KMS-11 (cell line): ENCODE measurements around the gene AK5.

ENCODE experiments used
- H2AFZ ChIP-seq: fragments of 200-600 bp; sonication (generic); 2 replicates; pipeline ENCODE4 v1.6.1; 2016; ENCODE audit warnings: antibody characterized with exemption, mixed run types, low read depth
- H3K27ac ChIP-seq: fragments of 200-600 bp; sonication (generic); 2 replicates; pipeline ENCODE4 v1.6.1; 2016; ENCODE audit warnings: mild to moderate bottlenecking, mixed run types
- H3K27me3 ChIP-seq: fragments of 200-600 bp; sonication (generic); 2 replicates; pipeline ENCODE4 v1.6.1; 2017; ENCODE audit warnings: mild to moderate bottlenecking, low read depth, mixed run types, moderate library complexity; ENCODE audit not compliant: insufficient read depth
- H3K36me3 ChIP-seq: fragments of 200-600 bp; sonication (generic); 2 replicates; pipeline ENCODE4 v1.6.1; 2017; ENCODE audit warnings: mild to moderate bottlenecking, mixed run types; ENCODE audit not compliant: insufficient read depth
- H3K4me1 ChIP-seq: fragments of 200-600 bp; sonication (generic); 2 replicates; pipeline ENCODE4 v1.6.1; 2016; ENCODE audit warnings: mild to moderate bottlenecking, low read depth, mixed run types; ENCODE audit not compliant: poor library complexity, severe bottlenecking
- H3K4me2 ChIP-seq: fragments of 200-600 bp; sonication (generic); 2 replicates; pipeline ENCODE4 v1.7.0; 2016; ENCODE audit warnings: mild to moderate bottlenecking, mixed run types
- H3K4me3 ChIP-seq: fragments of 200-600 bp; sonication (generic); IDR thresholded peaks from 2 replicates; pipeline ENCODE4 v1.6.1; 2017; ENCODE audit warnings: low read depth, low read length, mixed read lengths; ENCODE audit not compliant: insufficient read depth
- H3K79me2 ChIP-seq: fragments of 200-600 bp; sonication (generic); 2 replicates; pipeline ENCODE4 v1.6.1; 2016; ENCODE audit warnings: low read depth, mixed run types; ENCODE audit not compliant: insufficient read depth
- H3K9ac ChIP-seq: fragments of 200-600 bp; sonication (generic); 2 replicates; pipeline ENCODE4 v1.6.1; 2016; ENCODE audit warnings: mild to moderate bottlenecking, mixed run types
- H4K20me1 ChIP-seq: fragments of 200-600 bp; sonication (generic); 2 replicates; pipeline ENCODE4 v1.6.1; 2016; ENCODE audit warnings: mild to moderate bottlenecking, mixed run types; ENCODE audit not compliant: insufficient read depth
- CTCF ChIP-seq: fragments of 200-600 bp; sonication (generic); conservative IDR thresholded peaks from 2 replicates; pipeline ENCODE4 v1.6.1; 2017; ENCODE audit warnings: low read depth, mild to moderate bottlenecking, antibody characterized with exemption, low read length, moderate library complexity, mixed read lengths

The AK5 gene

GRCh38 chr1:77263708-77264107 lies 18.1 kb upstream of the AK5 start:
- TF ChIP-seq CTCF: no peak
- no peaks in the 10 kb centered on the region for H4K20me1 ChIP-seq
- H3K79me2 ChIP-seq: no peaks in the 10 kb centered on the region
- no peak overlapping the region for H2AFZ ChIP-seq
- H3K27ac ChIP-seq: no peak overlapping the region
- no peak overlapping the region for H3K4me3 ChIP-seq
- no peaks in the 10 kb centered on the region for H3K36me3 ChIP-seq
- H3K4me2 ChIP-seq: no peak overlapping the region
- H3K4me1 ChIP-seq: no peaks in the 10 kb centered on the region
- no peaks in the 10 kb centered on the region for H3K27me3 ChIP-seq
- no peak overlapping the region for H3K9ac ChIP-seq

GRCh38 chr1:77265180-77265579 lies 16.6 kb upstream of the AK5 start:
- H3K4me3 ChIP-seq: no peak overlapping the region
- no peaks in the 10 kb centered on the region for H3K27me3 ChIP-seq
- no peaks in the 10 kb centered on the region for H3K79me2 ChIP-seq
- H3K9ac ChIP-seq: no peak overlapping the region
- TF ChIP-seq CTCF: no peak
- no peak overlapping the region for H3K4me2 ChIP-seq
- H2AFZ ChIP-seq: no peak overlapping the region
- no peak overlapping the region for H3K27ac ChIP-seq
- no peaks in the 10 kb centered on the region for H4K20me1 ChIP-seq
- no peaks in the 10 kb centered on the region for H3K36me3 ChIP-seq
- H3K4me1 ChIP-seq: no peaks in the 10 kb centered on the region

- Histone ChIP-seq H4K20me1 (no peaks in the 10 kb centered on the region), H3K79me2 (no peaks in the 10 kb centered on the region), H3K4me2 (no peak overlapping the region), H3K27me3 (no peaks in the 10 kb centered on the region), H3K27ac (no peak overlapping the region), H3K4me3 (no peak overlapping the region), H2AFZ (no peak overlapping the region), H3K9ac (no peak overlapping the region), H3K36me3 (no peaks in the 10 kb centered on the region), H3K4me1 (no peaks in the 10 kb centered on the region)
- TF ChIP-seq CTCF: no peak
Measured at GRCh38 chr1:77267035-77267434, 14.8 kb upstream of the AK5 start.

- H3K36me3 ChIP-seq: no peaks in the 10 kb centered on the region
- H3K79me2 ChIP-seq: no peaks in the 10 kb centered on the region
- no peaks in the 10 kb centered on the region for H3K27me3 ChIP-seq
- H2AFZ ChIP-seq: no peak overlapping the region
- no peaks in the 10 kb centered on the region for H3K4me1 ChIP-seq
- no peak overlapping the region for H3K9ac ChIP-seq
- no peak for TF ChIP-seq CTCF
- no peak overlapping the region for H3K4me2 ChIP-seq
- no peak overlapping the region for H3K4me3 ChIP-seq
- no peak overlapping the region for H3K27ac ChIP-seq
- H4K20me1 ChIP-seq: no peaks in the 10 kb centered on the region
Measured at GRCh38 chr1:77271852-77272580, 9.8 kb upstream of the AK5 start.
